ENCODE data around the gene BTBD9.

DNA sequence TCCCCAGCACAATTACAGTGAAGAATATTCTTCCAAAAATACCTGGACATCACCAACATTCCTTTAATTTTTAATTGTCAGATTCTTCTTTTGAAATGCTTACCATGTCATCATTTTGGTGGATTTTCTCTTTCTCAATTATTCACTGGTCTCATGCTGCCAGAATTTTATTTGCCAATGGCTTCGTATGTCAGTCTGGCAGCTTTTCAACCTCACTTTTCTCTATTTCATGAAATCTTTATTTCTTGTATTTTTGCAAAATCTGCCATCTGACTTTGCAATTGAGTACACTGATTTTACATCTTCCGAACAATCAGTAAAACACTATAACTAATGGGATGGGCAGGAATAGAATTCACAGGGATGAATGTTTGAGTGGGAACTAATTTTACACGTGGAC, 84.1 kb downstream of the BTBD9 start:
- TF ChIP-seq RAD21 (conservative IDR thresholded peaks at IDR 0.05 in 1 of 2, IDR thresholded peaks at IDR 0.05 in 1 of 2), result no peak
- no peak for TF ChIP-seq POLR2A (IDR thresholded peaks at IDR 0.05; ENCODE audit: low read length)
- no peak for TF ChIP-seq CHD2 (IDR thresholded peaks at IDR 0.05; ENCODE audit: low read length, partially characterized antibody)
- no peak for TF ChIP-seq RARB (CRISPR knock-in tag; IDR thresholded peaks at IDR 0.05)
- TF ChIP-seq, protein P1, sequence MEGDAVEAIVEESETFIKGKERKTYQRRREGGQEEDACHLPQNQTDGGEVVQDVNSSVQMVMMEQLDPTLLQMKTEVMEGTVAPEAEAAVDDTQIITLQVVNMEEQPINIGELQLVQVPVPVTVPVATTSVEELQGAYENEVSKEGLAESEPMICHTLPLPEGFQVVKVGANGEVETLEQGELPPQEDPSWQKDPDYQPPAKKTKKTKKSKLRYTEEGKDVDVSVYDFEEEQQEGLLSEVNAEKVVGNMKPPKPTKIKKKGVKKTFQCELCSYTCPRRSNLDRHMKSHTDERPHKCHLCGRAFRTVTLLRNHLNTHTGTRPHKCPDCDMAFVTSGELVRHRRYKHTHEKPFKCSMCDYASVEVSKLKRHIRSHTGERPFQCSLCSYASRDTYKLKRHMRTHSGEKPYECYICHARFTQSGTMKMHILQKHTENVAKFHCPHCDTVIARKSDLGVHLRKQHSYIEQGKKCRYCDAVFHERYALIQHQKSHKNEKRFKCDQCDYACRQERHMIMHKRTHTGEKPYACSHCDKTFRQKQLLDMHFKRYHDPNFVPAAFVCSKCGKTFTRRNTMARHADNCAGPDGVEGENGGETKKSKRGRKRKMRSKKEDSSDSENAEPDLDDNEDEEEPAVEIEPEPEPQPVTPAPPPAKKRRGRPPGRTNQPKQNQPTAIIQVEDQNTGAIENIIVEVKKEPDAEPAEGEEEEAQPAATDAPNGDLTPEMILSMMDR (IDR thresholded peaks at IDR 0.05), result no peak
- TF ChIP-seq, protein P2, sequence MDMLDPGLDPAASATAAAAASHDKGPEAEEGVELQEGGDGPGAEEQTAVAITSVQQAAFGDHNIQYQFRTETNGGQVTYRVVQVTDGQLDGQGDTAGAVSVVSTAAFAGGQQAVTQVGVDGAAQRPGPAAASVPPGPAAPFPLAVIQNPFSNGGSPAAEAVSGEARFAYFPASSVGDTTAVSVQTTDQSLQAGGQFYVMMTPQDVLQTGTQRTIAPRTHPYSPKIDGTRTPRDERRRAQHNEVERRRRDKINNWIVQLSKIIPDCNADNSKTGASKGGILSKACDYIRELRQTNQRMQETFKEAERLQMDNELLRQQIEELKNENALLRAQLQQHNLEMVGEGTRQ (IDR thresholded peaks at IDR 0.05), result no peak
- TF ChIP-seq, protein P3, sequence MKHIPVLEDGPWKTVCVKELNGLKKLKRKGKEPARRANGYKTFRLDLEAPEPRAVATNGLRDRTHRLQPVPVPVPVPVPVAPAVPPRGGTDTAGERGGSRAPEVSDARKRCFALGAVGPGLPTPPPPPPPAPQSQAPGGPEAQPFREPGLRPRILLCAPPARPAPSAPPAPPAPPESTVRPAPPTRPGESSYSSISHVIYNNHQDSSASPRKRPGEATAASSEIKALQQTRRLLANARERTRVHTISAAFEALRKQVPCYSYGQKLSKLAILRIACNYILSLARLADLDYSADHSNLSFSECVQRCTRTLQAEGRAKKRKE (CRISPR knock-in tag; IDR thresholded peaks at IDR 0.05; ENCODE audit: low read depth), result no peak
- TF ChIP-seq, protein P4, sequence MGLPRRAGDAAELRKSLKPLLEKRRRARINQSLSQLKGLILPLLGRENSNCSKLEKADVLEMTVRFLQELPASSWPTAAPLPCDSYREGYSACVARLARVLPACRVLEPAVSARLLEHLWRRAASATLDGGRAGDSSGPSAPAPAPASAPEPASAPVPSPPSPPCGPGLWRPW (IDR thresholded peaks at IDR 0.05), result no peak
- no peak for TF ChIP-seq MYC (IDR thresholded peaks at IDR 0.05; ENCODE audit: borderline replicate concordance, low read length)

Data from A549 (cell line).